Neural cell (in vitro differentiated cells): ENCODE results near the gene SIN3A. TPM values are rescaled to one million over a fixed set of nuclear protein-coding genes. Genes with fewer than 3 reads are reported as not detected.
"Not testable (repeated sequence)": the region's sequence is repeated elsewhere in the genome, so short reads cannot be mapped to it uniquely, and the experiment has no call there.

Experiments
- H2AFZ ChIP-seq: fragments of 200-600, 300-800 bp; sonication (generic), shearing (Covaris generic); 2 replicates; pipeline ENCODE4 v1.6.0; 2014; ENCODE audit warnings: low read depth, mild to moderate bottlenecking, antibody characterized with exemption, low read length, moderate library complexity
- H3F3A ChIP-seq: fragments of 200-600 bp; shearing (Covaris generic); 2 replicates; pipeline ENCODE4 v1.6.1; 2016; ENCODE audit warnings: mild to moderate bottlenecking, moderate library complexity, mixed read lengths, antibody characterized with exemption, low read length; ENCODE audit not compliant: insufficient read depth, poor library complexity, severe bottlenecking
- H3K27ac ChIP-seq: fragments of 200-600, 300-800 bp; sonication (generic), shearing (Covaris generic); 2 replicates; pipeline ENCODE4 v1.5.1; 2014; ENCODE audit warnings: mild to moderate bottlenecking, low read length, moderate library complexity
- H3K27me3 ChIP-seq: fragments of 300-800, 200-600 bp; sonication (generic), shearing (Covaris generic); 2 replicates; pipeline ENCODE4 v1.6.0; 2014; ENCODE audit warnings: mild to moderate bottlenecking, low read depth, low read length, moderate library complexity; ENCODE audit not compliant: insufficient read depth
- H3K36me3 ChIP-seq: fragments of 300-800, 200-600 bp; sonication (generic), shearing (Covaris generic); 2 replicates; pipeline ENCODE4 v1.5.1; 2014; ENCODE audit warnings: mild to moderate bottlenecking, antibody characterized with exemption, low read length, moderate library complexity; ENCODE audit not compliant: insufficient read depth
- H3K4me2 ChIP-seq: fragments of 300-800, 200-600 bp; sonication (generic), shearing (Covaris generic); 2 replicates; pipeline ENCODE4 v1.6.0; 2014; ENCODE audit warnings: mild to moderate bottlenecking, low read length
- H3K4me3 ChIP-seq: fragments of 300-800, 200-600 bp; sonication (generic), shearing (Covaris generic); 2 replicates; pipeline ENCODE4 v1.5.1; 2014; ENCODE audit warnings: mild to moderate bottlenecking, low read length, moderate library complexity
- H3K79me2 ChIP-seq: fragments of 200-600 bp; shearing (Covaris generic); replicated peaks from 2 replicates; pipeline ENCODE4 v1.6.0; 2014; ENCODE audit warnings: mild to moderate bottlenecking, low read length, moderate library complexity; ENCODE audit not compliant: insufficient read depth
- H3K9ac ChIP-seq: fragments of 300-800, 200-600 bp; sonication (generic), shearing (Covaris generic); 2 replicates; pipeline ENCODE4 v1.6.1; 2016; ENCODE audit warnings: mild to moderate bottlenecking, low read length, mixed read lengths
- H3K9me2 ChIP-seq: fragments of 200-600 bp; shearing (Covaris generic); 2 replicates; pipeline ENCODE4 v1.6.1; 2016; ENCODE audit warnings: mild to moderate bottlenecking, low read length, mixed read lengths; ENCODE audit not compliant: insufficient read depth
- H3K9me3 ChIP-seq: fragments of 200-600, 300-800 bp; sonication (generic), shearing (Covaris generic); 2 replicates; pipeline ENCODE4 v1.6.1; 2016; ENCODE audit warnings: mild to moderate bottlenecking, mixed run types, low read length, moderate library complexity, mixed read lengths
- H4K20me1 ChIP-seq: fragments of 200-600 bp; shearing (Covaris generic); 2 replicates; pipeline ENCODE4 v1.6.1; 2016; ENCODE audit warnings: mild to moderate bottlenecking, mixed run types; ENCODE audit not compliant: insufficient read depth
- CTCF ChIP-seq: fragments of 450-650 bp; IDR thresholded peaks from 2 replicates; pipeline ENCODE4 v1.5.1; 2014; ENCODE audit warnings: antibody characterized with exemption, mild to moderate bottlenecking, moderate library complexity; ENCODE audit not compliant: poor library complexity, severe bottlenecking
- EP300 ChIP-seq: fragments of 450-650 bp; conservative IDR thresholded peaks from 2 replicates; pipeline ENCODE4 v1.6.1; 2014; ENCODE audit warnings: antibody characterized with exemption, mild to moderate bottlenecking, moderate library complexity; ENCODE audit not compliant: poor library complexity, severe bottlenecking
- EZH2 ChIP-seq: fragments of 200-600, 300-800 bp; shearing (Covaris generic), sonication (generic); IDR thresholded peaks from 2 replicates; pipeline ENCODE4 v1.6.1; 2014; ENCODE audit warnings: antibody characterized with exemption, low read length, borderline replicate concordance, mild to moderate bottlenecking; ENCODE audit not compliant: insufficient read depth, poor library complexity, severe bottlenecking
- MXI1 ChIP-seq: fragments of 450-650 bp; conservative IDR thresholded peaks from 2 replicates; pipeline ENCODE4 v1.6.1; 2014; ENCODE audit warnings: antibody characterized with exemption, mild to moderate bottlenecking; ENCODE audit not compliant: poor library complexity, severe bottlenecking
- POLR2AphosphoS5 ChIP-seq: IDR thresholded peaks from 2 replicates; pipeline ENCODE4 v1.6.1; 2012
- RAD21 ChIP-seq: fragments of 450-650 bp; conservative IDR thresholded peaks from 2 replicates; pipeline ENCODE4 v1.6.1; 2014; ENCODE audit warnings: antibody characterized with exemption, mild to moderate bottlenecking, moderate library complexity
- REST ChIP-seq: IDR thresholded peaks from 2 replicates; pipeline ENCODE4 v1.6.1; 2012; ENCODE audit warnings: borderline replicate concordance
- SMC3 ChIP-seq: fragments of 450-650 bp; conservative IDR thresholded peaks from 2 replicates; pipeline ENCODE4 v1.6.1; 2014; ENCODE audit warnings: antibody characterized with exemption, mild to moderate bottlenecking, moderate library complexity; ENCODE audit not compliant: poor library complexity
- TAF1 ChIP-seq: IDR thresholded peaks from 2 replicates; pipeline ENCODE4 v1.6.1; 2012; ENCODE audit warnings: low read depth
- polyA plus RNA-seq: library from polyadenylated mRNA; depleted of rRNA; stranded (reverse); fragments of >200 nt; gene quantifications from 2 replicates; pipeline ENCODE4 v1.2.3, GENCODE V29; 2014

SIN3A gene
- polyA plus RNA-seq, 1 donor from 2014 or later, result 13.7 TPM

GRCh38 chr15:75346796-75347221 is 104.7 kb downstream of the SIN3A start, which contains the start of gene NEIL1:
NEIL1 (plus strand) TSS chr15:75347039; CDS start chr15:75348906, 1,867 bp downstream.
- no peaks in the 10 kb centered on the region for H3K36me3 ChIP-seq
- no peaks in the 10 kb centered on the region for H3F3A ChIP-seq
- H2AFZ ChIP-seq, result peak within 1 kb of the TSS; percentile 56
- no peak within 1 kb of the TSS for H3K27ac ChIP-seq
- H3K9me3 ChIP-seq, result no peaks in the 10 kb centered on the region
- no peaks in the 10 kb centered on the region for H3K79me2 ChIP-seq
- TF ChIP-seq MXI1 (no peak), TAF1 (no peak), SMC3 (no peak), CTCF (no peak), POLR2AphosphoS5 (no peak), EZH2 (no peak), RAD21 (no peak)
- peak within 1 kb of the TSS; percentile 81 for H3K4me3 ChIP-seq
- H4K20me1 ChIP-seq, result no peaks in the 10 kb centered on the region
- H3K9ac ChIP-seq, result peak within 1 kb of the TSS; percentile 62
- H3K9me2 ChIP-seq, result no peaks in the 10 kb centered on the region
- peaks cover 25% of the 10 kb centered on the region for H3K27me3 ChIP-seq
- H3K4me2 ChIP-seq, result peak within 1 kb of the TSS; percentile 68

GRCh38 chr15:75343953-75344352 is 107.5 kb downstream of the SIN3A start:
- not testable (repeated sequence) for H2AFZ ChIP-seq, H3K27ac ChIP-seq, H3K9ac ChIP-seq, H3K9me3 ChIP-seq, H3K79me2 ChIP-seq, H3K9me2 ChIP-seq, H3K36me3 ChIP-seq, H3K4me3 ChIP-seq, H4K20me1 ChIP-seq, H3F3A ChIP-seq, H3K4me2 ChIP-seq
- H3K27me3 ChIP-seq, result peaks cover 22% of the 10 kb centered on the region

- no peak overlapping the region for H3K27ac ChIP-seq
- no peaks in the 10 kb centered on the region for H3K9me3 ChIP-seq
- TF ChIP-seq REST (no peak), TAF1 (no peak), RAD21 (no peak), EZH2 (no peak), CTCF (no peak), POLR2AphosphoS5 (no peak), EP300 (no peak), MXI1 (no peak), SMC3 (no peak)
Observed at GRCh38 chr15:75342221-75342620, 109.3 kb downstream of the SIN3A start.

More at GRCh38 chr15:75342221-75342620, 109.3 kb downstream of the SIN3A start:
- Histone ChIP-seq H4K20me1 (no peaks in the 10 kb centered on the region), H3K4me2 (no peak overlapping the region), H3K4me3 (no peak overlapping the region), H3K79me2 (no peaks in the 10 kb centered on the region), H3K27me3 (peaks cover 6% of the 10 kb centered on the region), H2AFZ (no peak overlapping the region), H3K9me2 (no peaks in the 10 kb centered on the region), H3F3A (no peaks in the 10 kb centered on the region), H3K36me3 (no peaks in the 10 kb centered on the region), H3K9ac (no peak overlapping the region)
